Lower lobe of right lung (tissue), 2 donors: ENCODE measurements around the gene ZNF92. TPM values are rescaled to one million over a fixed set of nuclear protein-coding genes. Genes with fewer than 3 reads are reported as not detected.
A peak's percentile ranks its signal among the peaks of the same experiment; 100 is the strongest.
"Not testable (repeated sequence)": the region's sequence is repeated elsewhere in the genome, so short reads cannot be mapped to it uniquely, and the experiment has no call there.

ENCODE experiments used
- ATAC-seq, 2 donors: fragments of 200-7000 bp; cut with Tn5 transposase; one replicate each; pipeline ENCODE4 v1.9.1; 2020 to 2022; ENCODE audit warnings: mild to moderate bottlenecking in 2 of 2, moderate library complexity in 2 of 2
- DNase-seq: peaks from one replicate; pipeline ENCODE4 v3.0.0-alpha.2; 2020
- H3K27ac ChIP-seq: fragments of 200-600 bp; one replicate; pipeline ENCODE4 v1.8.0; 2022
- H3K27me3 ChIP-seq: fragments of 200-600 bp; one replicate; pipeline ENCODE4 v1.8.0; 2022; ENCODE audit warnings: low read depth
- H3K36me3 ChIP-seq: fragments of 200-600 bp; one replicate; pipeline ENCODE4 v1.8.0; 2022; ENCODE audit warnings: mild to moderate bottlenecking
- H3K4me1 ChIP-seq: fragments of 200-600 bp; one replicate; pipeline ENCODE4 v1.8.0; 2022
- H3K4me3 ChIP-seq: fragments of 200-600 bp; one replicate; pipeline ENCODE4 v1.8.0; 2022; ENCODE audit warnings: mild to moderate bottlenecking
- H3K9me3 ChIP-seq: fragments of 200-600 bp; one replicate; pipeline ENCODE4 v1.8.0; 2022
- CTCF ChIP-seq: fragments of 200-600 bp; IDR thresholded peaks from one replicate; pipeline ENCODE4 v1.8.0; 2022; ENCODE audit warnings: antibody characterized with exemption, mild to moderate bottlenecking
- intact Hi-C: fragments of 100-400 bp; cut with DNase I; formaldehyde crosslinking; loops from one replicate; pipeline ENCODE4 v1.11.0; 2022
- total RNA-seq: library from RNA; stranded (reverse); fragmentation: NEBNext Ultra II Directional; extraction: Animal tissue kit (Norgen Biotek cat#: 25700); gene quantifications from one replicate; pipeline ENCODE4 v1.2.1, GENCODE V29; 2021
- donor health status: DM: no; HTN: yes; CAD: no; lungs with severe emphysema.

ZNF92 gene
- total RNA-seq, 1 donor from 2014 or later: 7.9 TPM

GRCh38 chr7:65409363-65409762 lies 35.7 kb downstream of the ZNF92 start:
- no peak for TF ChIP-seq CTCF
- H3K27ac ChIP-seq: no peak overlapping the region
- intact Hi-C loops: no loop called here
- no peaks in the 10 kb centered on the region for H3K27me3 ChIP-seq
- peaks cover 32% of the 10 kb centered on the region for H3K9me3 ChIP-seq
- no peak for DNase-seq
- no peaks in the 10 kb centered on the region for H3K36me3 ChIP-seq
- no peak for ATAC-seq
- H3K4me3 ChIP-seq: no peak overlapping the region
- H3K4me1 ChIP-seq: no peaks in the 10 kb centered on the region

GRCh38 chr7:65411249-65411648 lies 37.6 kb downstream of the ZNF92 start:
- ATAC-seq: no peak
- Histone ChIP-seq H3K4me3 (no peak overlapping the region), H3K36me3 (no peaks in the 10 kb centered on the region), H3K4me1 (no peaks in the 10 kb centered on the region), H3K9me3 (peaks cover 13% of the 10 kb centered on the region), H3K27ac (no peak overlapping the region), H3K27me3 (no peaks in the 10 kb centered on the region)
- TF ChIP-seq CTCF: no peak
- intact Hi-C loops: no loop called here
- DNase-seq: no peak

GRCh38 chr7:65422670-65423069 lies 49.0 kb downstream of the ZNF92 start:
- Histone ChIP-seq H3K36me3 (no peaks in the 10 kb centered on the region), H3K27ac (no peak overlapping the region), H3K27me3 (no peaks in the 10 kb centered on the region), H3K4me1 (no peaks in the 10 kb centered on the region), H3K4me3 (no peak overlapping the region), H3K9me3 (peaks cover 10% of the 10 kb centered on the region)
- DNase-seq (no peak), ATAC-seq (no peak)
- no peak for TF ChIP-seq CTCF
- intact Hi-C loops: no loop called here

- H3K36me3 ChIP-seq, ATAC-seq, H3K27me3 ChIP-seq, H3K4me3 ChIP-seq, H3K4me1 ChIP-seq, intact Hi-C loops, DNase-seq, H3K9me3 ChIP-seq, H3K27ac ChIP-seq: not testable (repeated sequence)
These were observed 49.6 kb downstream of the ZNF92 start for GRCh38 chr7:65423286-65423685.

GRCh38 chr7:65429642-65430343 lies 56.1 kb downstream of the ZNF92 start:
- no peaks in the 10 kb centered on the region for H3K4me1 ChIP-seq
- ATAC-seq (peak in 1 of 2 donors; percentile 17), DNase-seq (no peak)
- no peaks in the 10 kb centered on the region for H3K27me3 ChIP-seq
- no peak overlapping the region for H3K4me3 ChIP-seq
- H3K27ac ChIP-seq: no peak overlapping the region
- intact Hi-C loops: no loop called here
- H3K36me3 ChIP-seq: no peaks in the 10 kb centered on the region
- no peak for TF ChIP-seq CTCF
- peaks cover 3% of the 10 kb centered on the region for H3K9me3 ChIP-seq

GRCh38 chr7:65430344-65431186 lies 56.9 kb downstream of the ZNF92 start:
- Histone ChIP-seq H3K4me1 (no peaks in the 10 kb centered on the region), H3K9me3 (peaks cover 3% of the 10 kb centered on the region), H3K36me3 (no peaks in the 10 kb centered on the region), H3K4me3 (no peak overlapping the region), H3K27me3 (no peaks in the 10 kb centered on the region), H3K27ac (no peak overlapping the region)
- intact Hi-C loops: no loop called here
- ATAC-seq (no peak), DNase-seq (no peak)
- TF ChIP-seq CTCF: no peak
